Karpas-422 (cell line): Measurements from ENCODE around the gene SH3TC1. TPM values are rescaled to one million over a fixed set of nuclear protein-coding genes. Genes with fewer than 3 reads are reported as not detected.

Experiments used
- DNase-seq: peaks from one replicate; pipeline ENCODE4 v3.0.0-alpha.2; 2015
- H2AFZ ChIP-seq: fragments of 200-600 bp; sonication (generic); 2 replicates; pipeline ENCODE4 v1.6.1; 2014; ENCODE audit warnings: antibody characterized with exemption, low read length, mixed read lengths
- H3K27ac ChIP-seq: fragments of 200-600 bp; sonication (generic); 2 replicates; pipeline ENCODE4 v1.5.1; 2014; ENCODE audit warnings: mild to moderate bottlenecking, low read length, moderate library complexity
- H3K27me3 ChIP-seq: fragments of 200-600 bp; sonication (generic); 2 replicates; pipeline ENCODE4 v1.6.1; 2014; ENCODE audit warnings: low read length, mixed read lengths
- H3K36me3 ChIP-seq: fragments of 200-600 bp; sonication (generic); 2 replicates; pipeline ENCODE4 v1.6.1; 2014; ENCODE audit warnings: low read length, mixed read lengths; ENCODE audit not compliant: insufficient read depth
- H3K4me1 ChIP-seq: fragments of 200-600 bp; sonication (generic); 2 replicates; pipeline ENCODE4 v1.6.1; 2014; ENCODE audit warnings: mild to moderate bottlenecking, low read length, mixed read lengths
- H3K4me2 ChIP-seq: fragments of 200-600 bp; sonication (generic); 2 replicates; pipeline ENCODE4 v1.6.1; 2014; ENCODE audit warnings: low read length, low read depth, mild to moderate bottlenecking; ENCODE audit not compliant: poor library complexity, severe bottlenecking
- H3K4me3 ChIP-seq: fragments of 200-600 bp; sonication (generic); 2 replicates; pipeline ENCODE4 v1.5.1; 2014; ENCODE audit warnings: mild to moderate bottlenecking, antibody characterized with exemption, low read length, mixed read lengths
- H3K79me2 ChIP-seq: fragments of 200-600 bp; sonication (generic); 2 replicates; pipeline ENCODE4 v1.6.1; 2014; ENCODE audit warnings: mild to moderate bottlenecking, low read length, mixed read lengths
- H3K9ac ChIP-seq: fragments of 200-600 bp; sonication (generic); 2 replicates; pipeline ENCODE4 v1.6.0; 2014; ENCODE audit warnings: low read length
- H3K9me2 ChIP-seq: fragments of 200-600 bp; sonication (generic), shearing (Covaris generic); replicated peaks from 2 replicates; pipeline ENCODE4 v1.6.0; 2014; ENCODE audit warnings: mild to moderate bottlenecking, low read length, moderate library complexity; ENCODE audit not compliant: insufficient read depth
- H3K9me3 ChIP-seq: fragments of 300-700, 200-600 bp; sonication (generic); 2 replicates; pipeline ENCODE4 v1.6.1; 2014; ENCODE audit warnings: low read length, mixed read lengths
- H4K20me1 ChIP-seq: fragments of 200-600 bp; sonication (generic); 2 replicates; pipeline ENCODE4 v1.6.1; 2014; ENCODE audit warnings: mild to moderate bottlenecking, antibody characterized with exemption, low read length, low read depth; ENCODE audit not compliant: insufficient read depth
- total RNA-seq: library from RNA; depleted of rRNA; stranded (reverse); fragments of >200 nt; shearing (Covaris generic); gene quantifications from 2 replicates; pipeline ENCODE4 v1.2.3, GENCODE V29; 2014; ENCODE audit warnings: low replicate concordance

SH3TC1 gene
- total RNA-seq, 1 experiment from 2014 or later = 6.9 TPM

DNA sequence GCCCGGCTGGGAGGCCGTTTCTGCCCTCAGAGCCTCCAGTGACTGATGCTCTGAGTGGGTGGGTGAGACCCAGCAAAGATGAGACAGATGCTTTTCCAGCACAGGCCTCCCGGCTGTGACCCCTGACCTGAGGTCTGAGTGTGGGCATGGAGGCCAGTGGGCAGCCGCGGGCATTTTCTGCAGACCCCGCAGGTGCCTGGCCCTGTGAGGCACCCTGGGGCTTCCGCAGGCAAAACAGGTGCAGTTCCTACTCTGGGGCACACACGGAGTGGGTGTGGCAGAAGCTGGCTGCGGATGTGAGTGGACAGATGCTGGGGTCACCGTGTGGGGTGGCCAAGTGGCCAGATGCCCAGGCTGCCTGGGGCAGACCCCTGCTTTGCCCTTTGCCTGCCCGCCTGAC, 85.3 kb downstream of the SH3TC1 start:
- Histone ChIP-seq H3K79me2 (no peaks in the 10 kb centered on the region), H3K27me3 (no peaks in the 10 kb centered on the region), H3K4me2 (no peak overlapping the region), H3K4me1 (no peaks in the 10 kb centered on the region), H3K36me3 (no peaks in the 10 kb centered on the region), H3K9ac (no peak overlapping the region), H3K9me2 (no peaks in the 10 kb centered on the region), H3K4me3 (no peak overlapping the region), H3K9me3 (no peaks in the 10 kb centered on the region), H4K20me1 (no peaks in the 10 kb centered on the region), H2AFZ (no peak overlapping the region), H3K27ac (no peak overlapping the region)
- no peak for DNase-seq

DNA sequence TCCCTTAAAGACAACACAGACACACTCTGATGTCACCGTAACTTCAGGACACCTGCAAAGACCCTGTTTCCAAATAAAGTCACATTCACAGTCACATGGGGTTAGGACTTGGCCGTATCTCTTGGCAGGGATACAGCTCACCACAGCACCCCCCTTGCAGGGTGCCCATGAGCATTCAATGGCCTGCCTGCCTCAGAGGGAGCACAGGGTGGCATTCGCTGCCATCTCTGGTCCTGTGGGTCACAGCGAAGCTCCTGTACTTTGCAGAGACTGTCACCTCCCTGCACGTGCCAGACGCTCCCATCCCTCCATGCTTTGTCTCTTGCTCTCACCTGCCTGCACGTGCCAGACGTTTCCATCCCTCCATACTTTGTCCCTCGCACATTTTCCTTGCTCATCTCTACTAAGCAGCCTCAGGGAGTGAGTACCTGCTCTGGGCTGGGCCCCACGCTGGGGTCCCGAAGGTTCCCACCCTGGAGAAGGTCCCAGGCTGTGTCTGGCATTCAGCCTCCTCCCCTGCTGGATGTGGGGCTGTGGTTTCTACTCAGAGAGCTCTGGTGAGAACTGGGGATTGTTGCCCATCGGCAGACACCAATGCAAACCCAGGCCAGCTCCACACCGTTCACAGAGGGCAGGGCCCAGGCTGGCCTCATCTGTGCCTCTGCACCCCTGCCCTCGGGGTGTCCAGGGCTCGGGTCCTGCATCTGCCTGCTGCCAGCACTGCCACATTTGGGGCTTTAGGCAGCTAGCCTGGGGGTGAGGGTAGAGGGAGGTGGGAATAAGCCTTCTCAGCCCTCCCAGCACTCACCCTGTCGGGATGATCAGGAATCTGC, 86.3 kb downstream of the SH3TC1 start:
- no peak for DNase-seq

DNA sequence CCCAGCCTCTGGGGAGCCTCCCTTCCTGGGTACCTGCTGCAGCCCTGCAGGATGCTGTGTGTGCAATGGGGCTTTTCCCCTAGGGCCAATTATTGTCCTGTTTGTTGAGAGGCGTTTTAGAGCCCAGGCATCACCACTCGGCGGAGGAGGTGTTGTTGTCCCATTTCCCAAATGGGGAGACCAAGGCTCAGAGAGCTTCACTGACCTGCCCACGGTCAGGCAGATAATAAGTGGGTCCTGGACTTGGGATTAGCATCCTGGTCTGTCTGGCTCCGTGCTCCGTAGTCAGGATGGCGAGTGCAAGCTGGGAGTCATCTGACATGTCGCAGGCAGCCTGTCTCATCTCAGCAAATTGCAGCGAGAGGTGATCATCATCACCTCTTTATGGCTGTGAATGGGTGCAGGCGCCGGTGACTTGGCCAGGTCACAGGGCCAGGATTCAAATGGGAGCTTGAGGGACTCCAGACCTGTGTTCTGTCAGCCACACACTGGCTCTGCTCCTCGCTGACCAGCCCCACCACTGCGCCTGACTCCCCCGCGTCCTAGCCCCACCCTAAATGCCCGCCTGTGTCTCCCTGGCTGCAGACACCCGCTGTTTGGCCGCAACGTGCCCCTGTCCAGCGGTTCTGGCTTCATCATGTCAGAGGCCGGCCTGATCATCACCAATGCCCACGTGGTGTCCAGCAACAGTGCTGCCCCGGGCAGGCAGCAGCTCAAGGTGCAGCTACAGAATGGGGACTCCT, 87.1 kb downstream of the SH3TC1 start:
- H3K36me3 ChIP-seq = no peaks in the 10 kb centered on the region

More for the DNA sequence above, 86.3 kb downstream of the SH3TC1 start:
- H2AFZ ChIP-seq = no peak overlapping the region
- H3K27me3 ChIP-seq = no peaks in the 10 kb centered on the region
- H3K4me1 ChIP-seq = no peaks in the 10 kb centered on the region
- H3K36me3 ChIP-seq = no peaks in the 10 kb centered on the region
- H3K4me2 ChIP-seq = no peak overlapping the region
- no peaks in the 10 kb centered on the region for H3K9me2 ChIP-seq
- H3K9ac ChIP-seq = no peak overlapping the region
- H3K27ac ChIP-seq = no peak overlapping the region
- H3K9me3 ChIP-seq = no peaks in the 10 kb centered on the region
- no peaks in the 10 kb centered on the region for H3K79me2 ChIP-seq
- no peaks in the 10 kb centered on the region for H4K20me1 ChIP-seq
- no peak overlapping the region for H3K4me3 ChIP-seq

DNA sequence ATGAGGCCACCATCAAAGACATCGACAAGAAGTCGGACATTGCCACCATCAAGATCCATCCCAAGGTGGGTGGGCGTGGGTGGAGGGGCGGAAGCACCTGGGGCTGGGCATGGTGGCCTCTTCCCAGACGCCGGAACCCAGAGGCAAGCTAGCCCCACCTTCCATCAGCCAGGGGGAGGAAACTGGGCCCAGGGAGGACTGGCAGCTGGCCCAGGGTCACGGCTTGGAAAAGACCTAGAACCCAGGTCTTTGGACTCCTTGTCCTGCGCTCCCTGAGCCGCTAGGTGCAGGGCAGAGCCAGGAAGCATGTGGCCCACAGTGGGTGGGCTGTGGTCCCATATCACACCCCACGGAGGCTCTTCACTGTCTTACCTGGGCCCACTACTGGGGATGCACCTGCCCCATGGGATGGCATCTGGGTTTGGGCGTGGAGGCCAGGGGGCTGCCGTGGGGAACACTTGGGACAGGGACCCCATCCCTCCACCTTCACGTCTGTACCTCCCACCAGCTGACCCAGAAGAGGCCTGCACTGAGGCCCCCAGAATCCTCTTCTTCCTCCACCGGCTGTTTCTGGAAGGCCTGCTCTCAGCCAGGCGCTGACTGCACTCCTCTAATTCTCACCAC, 87.7 kb downstream of the SH3TC1 start:
- Histone ChIP-seq H3K27ac (no peak overlapping the region), H3K4me1 (no peaks in the 10 kb centered on the region), H3K27me3 (no peaks in the 10 kb centered on the region), H3K36me3 (no peaks in the 10 kb centered on the region), H3K4me2 (no peak overlapping the region), H2AFZ (no peak overlapping the region), H3K4me3 (no peak overlapping the region), H3K79me2 (no peaks in the 10 kb centered on the region), H3K9me2 (no peaks in the 10 kb centered on the region), H4K20me1 (no peaks in the 10 kb centered on the region), H3K9ac (no peak overlapping the region), H3K9me3 (no peaks in the 10 kb centered on the region)
- DNase-seq = no peak

More for the DNA sequence above, 87.1 kb downstream of the SH3TC1 start:
- Histone ChIP-seq H4K20me1 (no peaks in the 10 kb centered on the region), H3K9me3 (no peaks in the 10 kb centered on the region), H3K27ac (no peak overlapping the region), H2AFZ (no peak overlapping the region), H3K79me2 (no peaks in the 10 kb centered on the region), H3K27me3 (no peaks in the 10 kb centered on the region), H3K4me3 (no peak overlapping the region), H3K4me1 (no peaks in the 10 kb centered on the region), H3K4me2 (no peak overlapping the region), H3K9me2 (no peaks in the 10 kb centered on the region), H3K9ac (no peak overlapping the region)
- no peak for DNase-seq

DNA sequence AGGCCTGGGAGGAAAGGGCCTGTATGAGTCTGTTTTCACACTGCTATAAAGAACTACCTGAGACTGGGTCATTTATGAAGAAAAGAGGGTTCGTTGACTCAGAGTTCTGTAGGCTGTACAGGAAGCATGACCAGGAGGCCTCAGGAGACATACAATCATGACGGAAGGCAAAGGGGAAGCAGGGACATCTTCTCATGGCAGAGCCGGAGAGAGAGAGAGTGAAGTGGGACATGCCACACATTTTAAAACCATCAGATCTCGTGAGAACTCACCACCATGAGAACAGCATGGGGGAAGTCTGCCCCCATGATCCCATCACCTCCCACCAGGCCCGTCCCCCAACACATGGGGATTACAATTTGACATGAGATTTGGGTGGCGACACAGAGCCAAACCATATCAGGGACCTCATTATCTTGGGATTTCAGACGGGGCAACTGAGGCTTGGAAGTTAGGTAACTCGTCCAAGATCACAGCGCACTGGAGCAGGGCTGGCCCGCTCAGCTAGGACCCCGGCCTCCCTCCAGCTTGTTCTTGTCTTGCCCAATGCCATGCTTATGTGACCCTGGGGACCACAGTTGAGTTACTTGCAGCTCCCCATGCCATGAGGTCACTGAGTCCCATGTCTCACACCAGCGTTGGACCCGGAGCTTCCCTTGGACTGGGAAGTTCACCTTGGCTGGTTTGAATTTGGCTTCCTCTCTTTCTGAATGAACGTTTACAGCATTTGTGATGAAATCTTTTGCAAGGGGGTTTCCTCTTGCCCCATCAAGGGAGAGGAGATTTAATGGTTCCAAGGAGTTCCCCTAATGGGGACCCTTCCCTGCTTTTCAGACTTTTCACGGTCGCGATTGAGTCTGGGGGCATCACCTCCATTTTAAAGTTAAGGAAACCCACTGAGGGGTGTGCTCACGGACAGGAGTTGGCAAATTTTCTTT, 88.5 kb downstream of the SH3TC1 start:
- no peaks in the 10 kb centered on the region for H3K4me1 ChIP-seq
- H3K9ac ChIP-seq = no peak overlapping the region
- no peaks in the 10 kb centered on the region for H3K9me3 ChIP-seq
- no peak for DNase-seq
- H2AFZ ChIP-seq = no peak overlapping the region
- no peaks in the 10 kb centered on the region for H3K27me3 ChIP-seq
- no peak overlapping the region for H3K27ac ChIP-seq
- H4K20me1 ChIP-seq = no peaks in the 10 kb centered on the region
- H3K4me3 ChIP-seq = no peak overlapping the region
- H3K9me2 ChIP-seq = no peaks in the 10 kb centered on the region
- no peaks in the 10 kb centered on the region for H3K36me3 ChIP-seq
- H3K4me2 ChIP-seq = no peak overlapping the region
- H3K79me2 ChIP-seq = no peaks in the 10 kb centered on the region

DNA sequence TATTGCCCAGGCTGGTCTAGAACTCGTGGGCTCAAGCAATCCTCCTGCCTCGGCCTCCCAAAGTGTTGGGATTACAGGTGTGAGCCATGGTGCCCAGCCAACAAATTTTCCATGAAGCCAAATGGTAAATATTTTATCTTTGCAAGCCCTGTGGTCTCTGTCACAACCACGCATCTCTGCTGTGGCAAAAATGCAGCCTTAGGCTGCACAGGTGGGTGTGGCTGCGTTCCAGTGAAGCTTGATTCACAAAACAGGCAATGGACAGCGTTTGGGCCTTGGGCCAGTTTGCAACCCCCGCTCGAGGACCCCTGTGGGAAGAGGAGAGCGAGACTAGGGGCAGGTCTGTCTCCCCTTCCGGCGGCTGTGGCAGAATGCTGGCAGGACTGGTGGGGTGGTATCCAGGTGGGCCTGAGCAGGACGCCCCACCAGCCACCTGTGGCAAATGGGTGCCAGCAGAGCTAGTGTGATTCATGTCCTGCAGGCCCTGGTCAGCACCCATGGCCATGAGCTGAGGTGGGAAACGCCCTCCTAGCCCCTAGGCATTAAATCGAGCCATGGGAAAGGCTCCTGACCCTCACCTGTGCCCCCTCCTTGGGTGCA, 90.2 kb downstream of the SH3TC1 start:
- no peak for DNase-seq
- H3K9me3 ChIP-seq = no peaks in the 10 kb centered on the region
- no peaks in the 10 kb centered on the region for H4K20me1 ChIP-seq
- no peaks in the 10 kb centered on the region for H3K9me2 ChIP-seq
- no peaks in the 10 kb centered on the region for H3K36me3 ChIP-seq
- H2AFZ ChIP-seq = no peak overlapping the region
- H3K4me3 ChIP-seq = no peak overlapping the region
- H3K27ac ChIP-seq = no peak overlapping the region
- H3K9ac ChIP-seq = no peak overlapping the region
- H3K79me2 ChIP-seq = no peaks in the 10 kb centered on the region
- H3K4me2 ChIP-seq = no peak overlapping the region
- no peaks in the 10 kb centered on the region for H3K4me1 ChIP-seq
- H3K27me3 ChIP-seq = no peaks in the 10 kb centered on the region

DNA sequence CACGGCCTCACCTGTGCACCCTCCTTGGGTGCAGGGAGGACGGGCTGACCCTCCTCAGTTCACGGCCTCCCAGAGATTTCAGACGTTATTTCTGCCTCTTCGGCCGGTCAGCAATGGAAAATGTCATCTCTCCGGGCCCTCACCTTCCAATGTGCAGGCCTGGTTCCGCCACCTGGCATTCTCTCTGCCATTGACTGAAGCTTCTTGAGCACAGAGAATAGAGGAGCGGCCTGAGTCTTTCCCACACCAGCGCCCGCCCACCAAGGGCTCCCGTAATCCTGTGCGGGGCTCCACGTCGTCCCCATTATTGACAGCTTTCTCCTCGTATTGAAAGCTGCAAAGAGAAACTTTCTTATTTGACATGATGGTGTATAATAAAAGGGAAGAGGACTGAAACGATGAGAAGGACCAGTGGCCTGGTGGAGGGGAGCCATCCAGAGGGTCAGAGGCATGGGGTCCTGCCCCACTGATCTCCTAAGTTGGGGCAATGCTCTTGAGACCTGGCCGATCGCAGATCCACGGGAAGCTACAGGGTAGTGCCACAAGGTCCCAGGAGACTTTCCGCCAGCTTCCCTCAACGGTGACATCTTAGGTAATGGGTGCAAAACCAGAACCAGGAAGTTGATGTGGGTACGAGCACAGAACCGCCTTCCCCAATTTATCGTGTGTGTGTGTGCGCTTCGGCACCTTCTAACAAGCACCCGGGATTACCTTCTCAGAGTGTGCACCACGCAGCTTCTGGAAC, 91.0 kb downstream of the SH3TC1 start:
- H3K36me3 ChIP-seq = no peaks in the 10 kb centered on the region
- no peaks in the 10 kb centered on the region for H3K4me1 ChIP-seq
- H3K9ac ChIP-seq = no peak overlapping the region
- H3K27me3 ChIP-seq = no peaks in the 10 kb centered on the region
- H3K4me2 ChIP-seq = no peak overlapping the region
- H3K9me3 ChIP-seq = no peaks in the 10 kb centered on the region
- H3K79me2 ChIP-seq = no peaks in the 10 kb centered on the region
- no peak overlapping the region for H3K4me3 ChIP-seq
- no peaks in the 10 kb centered on the region for H4K20me1 ChIP-seq
- H3K9me2 ChIP-seq = no peaks in the 10 kb centered on the region
- no peak for DNase-seq
- H2AFZ ChIP-seq = no peak overlapping the region
- no peak overlapping the region for H3K27ac ChIP-seq
